H1 (cell line): ENCODE data around the gene SVOPL. TPM values are rescaled to one million over a fixed set of nuclear protein-coding genes. Genes with fewer than 3 reads are reported as not detected.

Experiments used
- CTCF ChIA-PET: fragments of 300-600 bp; sonication (Branson Sonifier 250); formaldehyde crosslinking; loops from one replicate; lab custom pipeline; 2021; ENCODE audit not compliant: partially characterized antibody; lab: Charles Lee
- POLR2A ChIA-PET: fragments of 300-600 bp; sonication (Branson Sonifier 250); formaldehyde crosslinking; loops from one replicate; lab custom pipeline; 2021; ENCODE audit warnings: inconsistent platforms; ENCODE audit not compliant: partially characterized antibody; lab: Charles Lee
- DNase-seq, 2 experiments: peaks; one replicate each; pipeline versions ENCODE4 v3.0.0 to v3.0.0-alpha.2; 2010 to 2022; ENCODE audit warnings: low spot score in 2 of 2, low read depth in 1 of 2, mixed read lengths in 1 of 2
- FAIRE-seq: peaks from 2 replicates; lab custom pipeline; 2011; peaks lifted over from hg19 to GRCh38; lab: Jason Lieb, UNC
- H2AFZ ChIP-seq: 2 replicates; pipeline ENCODE4 v1.8.1; 2012; ENCODE audit warnings: low read length, inconsistent platforms
- H2AK5ac ChIP-seq: 2 replicates; pipeline ENCODE4 v1.6.1; 2013; ENCODE audit warnings: low read depth, low read length
- H2BK120ac ChIP-seq: replicated peaks from 2 replicates; pipeline ENCODE3; 2013; ENCODE audit warnings: low read depth, low read length, inconsistent platforms
- H2BK12ac ChIP-seq: 2 replicates; pipeline ENCODE4 v1.6.1; 2013; ENCODE audit warnings: low read depth, low read length
- H2BK15ac ChIP-seq: 2 replicates; pipeline ENCODE4 v1.6.1; 2013; ENCODE audit warnings: low read length
- H2BK20ac ChIP-seq: 2 replicates; pipeline ENCODE4 v1.6.1; 2013; ENCODE audit warnings: low read length
- H2BK5ac ChIP-seq: 2 replicates; pipeline ENCODE4 v1.6.1; 2013; ENCODE audit warnings: low read depth, low read length
- H3K14ac ChIP-seq: 2 replicates; pipeline ENCODE4 v1.6.1; 2013; ENCODE audit warnings: inconsistent platforms; ENCODE audit not compliant: insufficient read length
- H3K18ac ChIP-seq: 2 replicates; pipeline ENCODE4 v1.6.1; 2013; ENCODE audit warnings: low read length; ENCODE audit errors: extremely low read depth
- H3K23ac ChIP-seq: 2 replicates; pipeline ENCODE4 v1.6.1; 2013; ENCODE audit warnings: inconsistent platforms; ENCODE audit not compliant: insufficient read length
- H3K23me2 ChIP-seq: 2 replicates; pipeline ENCODE4 v1.6.1; 2013; ENCODE audit warnings: low read depth, low read length
- H3K27ac ChIP-seq: 2 replicates; pipeline ENCODE4 v1.6.1; 2011; ENCODE audit warnings: low read depth, low read length, inconsistent platforms
- H3K27me3 ChIP-seq, 4 experiments: replicated peaks in 1 of 4; 1 replicate in 1 of 4; 2 replicates in 3 of 4; pipeline versions ENCODE4 v1.6.1 to v1.8.1; 2011 to 2013; ENCODE audit warnings: low read length in 3 of 4, mild to moderate bottlenecking in 3 of 4, inconsistent platforms in 2 of 4, mixed read lengths in 2 of 4, moderate library complexity in 1 of 4; ENCODE audit not compliant: control insufficient read depth in 3 of 4, insufficient read depth in 3 of 4; ENCODE audit errors: extremely low read depth in 1 of 4
- H3K36me3 ChIP-seq, 4 experiments: 2 replicates each; pipeline versions ENCODE4 v1.6.1 to v1.8.1; 2011 to 2013; ENCODE audit warnings: mild to moderate bottlenecking in 4 of 4, low read length in 3 of 4, moderate library complexity in 2 of 4, control low read depth in 1 of 4, inconsistent platforms in 1 of 4; ENCODE audit not compliant: insufficient read depth in 4 of 4, control insufficient read depth in 2 of 4
- H3K4ac ChIP-seq: replicated peaks from 2 replicates; pipeline ENCODE3; 2013; ENCODE audit warnings: low read length, low read depth, mixed read lengths, inconsistent platforms; ENCODE audit not compliant: insufficient read length
- H3K4me1 ChIP-seq, 4 experiments: replicated peaks in 1 of 4; 1 replicate in 1 of 4; 2 replicates in 3 of 4; pipeline versions ENCODE4 v1.6.1 to v1.8.1; 2011 to 2013; ENCODE audit warnings: low read length in 3 of 4, inconsistent platforms in 2 of 4, mixed read lengths in 1 of 4; ENCODE audit not compliant: insufficient read depth in 4 of 4, control insufficient read depth in 3 of 4
- H3K4me2 ChIP-seq, 2 experiments: 2 replicates each; pipeline versions ENCODE4 v1.6.1 to v1.8.1; 2011 to 2013; ENCODE audit warnings: low read depth in 2 of 2, low read length in 2 of 2, control low read depth in 1 of 2, inconsistent platforms in 1 of 2, mild to moderate bottlenecking in 1 of 2; ENCODE audit not compliant: insufficient read depth in 1 of 2
- H3K4me3 ChIP-seq, 4 experiments: fragments of 200-600, 300-600 bp in 1 of 4; sonication (generic), shearing (Covaris generic), sonication (Bioruptor Twin) in 1 of 4; 2 replicates each; pipeline versions ENCODE4 v1.5.1 to v1.8.1; 2011 to 2016; ENCODE audit warnings: low read length in 4 of 4, low read depth in 3 of 4, control low read depth in 2 of 4, inconsistent platforms in 2 of 4, mild to moderate bottlenecking in 2 of 4, mixed read lengths in 1 of 4, moderate library complexity in 1 of 4; ENCODE audit not compliant: insufficient read depth in 2 of 4; ENCODE audit errors: extremely low read depth in 1 of 4
- H3K56ac ChIP-seq: replicated peaks from 2 replicates; pipeline ENCODE3; 2013; ENCODE audit warnings: low read depth, mild to moderate bottlenecking, mixed read lengths, low read length, inconsistent platforms; ENCODE audit not compliant: insufficient read length
- H3K79me1 ChIP-seq: 2 replicates; pipeline ENCODE4 v1.6.1; 2013; ENCODE audit warnings: low read depth, low read length, control low read depth
- H3K79me2 ChIP-seq, 2 experiments: 2 replicates each; pipeline versions ENCODE4 v1.6.1 to v1.8.1; 2012 to 2013; ENCODE audit warnings: low read length in 2 of 2, mild to moderate bottlenecking in 2 of 2, inconsistent platforms in 1 of 2; ENCODE audit not compliant: insufficient read depth in 2 of 2, control insufficient read depth in 1 of 2
- H3K9ac ChIP-seq, 4 experiments: replicated peaks in 1 of 4; 1 replicate in 1 of 4; 2 replicates in 3 of 4; pipeline versions ENCODE4 v1.6.1 to v1.8.1; 2011 to 2013; ENCODE audit warnings: low read depth in 3 of 4, low read length in 3 of 4, control low read depth in 2 of 4, mild to moderate bottlenecking in 2 of 4, moderate library complexity in 2 of 4, inconsistent platforms in 1 of 4; ENCODE audit errors: extremely low read depth in 1 of 4
- H3K9me3 ChIP-seq, 2 experiments: 2 replicates each; pipeline versions ENCODE4 v1.6.1 to v1.8.1; 2012 to 2013; ENCODE audit warnings: mild to moderate bottlenecking in 2 of 2, moderate library complexity in 2 of 2, control low read depth in 1 of 2, inconsistent platforms in 1 of 2, low read depth in 1 of 2, low read length in 1 of 2, mixed read lengths in 1 of 2; ENCODE audit not compliant: insufficient read depth in 2 of 2
- H4K20me1 ChIP-seq, 2 experiments: replicated peaks in 1 of 2; 2 replicates each; pipeline versions ENCODE3 to v1.8.1; 2011 to 2013; ENCODE audit warnings: inconsistent platforms in 2 of 2, low read length in 2 of 2, mild to moderate bottlenecking in 1 of 2; ENCODE audit not compliant: insufficient read depth in 2 of 2, control insufficient read depth in 1 of 2
- H4K5ac ChIP-seq: 2 replicates; pipeline ENCODE4 v1.6.1; 2013; ENCODE audit warnings: low read length, low read depth, mixed read lengths, inconsistent platforms; ENCODE audit not compliant: insufficient read length
- H4K8ac ChIP-seq: 2 replicates; pipeline ENCODE4 v1.8.0; 2013; ENCODE audit warnings: mild to moderate bottlenecking, moderate library complexity, low read length, inconsistent platforms; ENCODE audit not compliant: insufficient read depth; ENCODE audit errors: extremely low read depth
- H4K91ac ChIP-seq: replicated peaks from 2 replicates; pipeline ENCODE3; 2013; ENCODE audit warnings: low read length, mixed read lengths, inconsistent platforms; ENCODE audit not compliant: insufficient read length
- BACH1 ChIP-seq: IDR thresholded peaks from 2 replicates; pipeline ENCODE4 v1.6.1; 2012; ENCODE audit warnings: low read length, improper control_type of control experiment
- CHD2 ChIP-seq: IDR thresholded peaks from 2 replicates; pipeline ENCODE4 v1.6.1; 2012; ENCODE audit warnings: low read length, improper control_type of control experiment
- CTCF ChIP-seq, 3 experiments: IDR thresholded peaks; 1 replicate in 2 of 3; 2 replicates in 1 of 3; pipeline versions ENCODE4 v1.5.1 to v1.6.1; 2011; ENCODE audit warnings: low read length in 3 of 3, mild to moderate bottlenecking in 3 of 3, inconsistent platforms in 2 of 3, low read depth in 1 of 3, moderate library complexity in 1 of 3; ENCODE audit not compliant: insufficient read depth in 1 of 3; ENCODE audit errors: control extremely low read depth in 1 of 3
- EP300 ChIP-seq, 2 experiments: IDR thresholded peaks; 1 replicate in 1 of 2; 2 replicates in 1 of 2; pipeline ENCODE4 v1.6.1; 2011 to 2012; ENCODE audit warnings: low read depth in 2 of 2, low read length in 2 of 2, mild to moderate bottlenecking in 2 of 2, borderline replicate concordance in 1 of 2, inconsistent platforms in 1 of 2, moderate library complexity in 1 of 2
- HDAC2 ChIP-seq, 2 experiments: fragments of 300-600 bp in 1 of 2; sonication (generic) in 1 of 2; IDR thresholded peaks; 2 replicates each; pipeline ENCODE4 v1.6.1; 2011 to 2012; ENCODE audit warnings: low read depth in 2 of 2, low read length in 2 of 2, mild to moderate bottlenecking in 2 of 2, moderate library complexity in 2 of 2, borderline replicate concordance in 1 of 2, inconsistent platforms in 1 of 2
- JUN ChIP-seq: IDR thresholded peaks from 2 replicates; pipeline ENCODE4 v1.6.1; 2011; ENCODE audit warnings: low read depth, mild to moderate bottlenecking, improper control_type of control experiment, low read length
- KDM1A ChIP-seq: fragments of 200-600, 300-600 bp; sonication (generic); IDR thresholded peaks from 2 replicates; pipeline ENCODE4 v1.7.1; 2016; ENCODE audit warnings: mild to moderate bottlenecking, low read length, borderline replicate concordance
- POLR2A ChIP-seq, 2 experiments: IDR thresholded peaks; 1 replicate in 1 of 2; 2 replicates in 1 of 2; pipeline ENCODE4 v1.6.1; 2011; ENCODE audit warnings: low read depth in 2 of 2, low read length in 2 of 2, mild to moderate bottlenecking in 2 of 2; ENCODE audit errors: control extremely low read depth in 1 of 2
- SIRT6 ChIP-seq: IDR thresholded peaks from one replicate; pipeline ENCODE4 v1.7.1; 2012; ENCODE audit warnings: low read length, inconsistent platforms
- SRF ChIP-seq: IDR thresholded peaks from 2 replicates; pipeline ENCODE4 v1.6.1; 2011; ENCODE audit warnings: mild to moderate bottlenecking, low read depth, low read length, moderate library complexity
- TCF12 ChIP-seq: IDR thresholded peaks from 2 replicates; pipeline ENCODE4 v1.6.1; 2011; ENCODE audit warnings: low read depth, mild to moderate bottlenecking, low read length
- YY1 ChIP-seq: IDR thresholded peaks from 2 replicates; pipeline ENCODE4 v1.6.1; 2011; ENCODE audit warnings: low read depth, mild to moderate bottlenecking, low read length
- WGBS, 2 experiments: shearing (Covaris generic) in 1 of 2; methylation state at CpG; one replicate each; pipeline versions ENCODE4 v1.1.6 to v1.1.7; 2013 to 2015; ENCODE audit warnings: low lambda C conversion rate in 2 of 2, mixed read lengths in 2 of 2, inconsistent platforms in 1 of 2, low coverage in 1 of 2, missing lambda C conversion rate in 1 of 2; ENCODE audit not compliant: insufficient replicate concordance in 2 of 2, insufficient coverage in 1 of 2, insufficient read length in 1 of 2; ENCODE audit errors: extremely low coverage in 1 of 2, missing lambda C conversion rate in 1 of 2; 5-methylcytosine and 5-hydroxymethylcytosine counted together
- polyA plus RNA-seq, 7 experiments: library from polyadenylated mRNA; depleted of rRNA in 3 of 7; stranded (reverse) in 5 of 7; unstranded in 2 of 7; fragments of >200 nt in 5 of 7; fragments of 200-250 nt in 2 of 7; gene quantifications; 1 replicate in 5 of 7; 2 replicates in 1 of 7; 4 replicates in 1 of 7; pipeline versions ENCODE4 v1.2.1 to v1.2.3, GENCODE V29; 2011 to 2013; ENCODE audit warnings: missing spikeins in 2 of 7, mixed read lengths in 2 of 7
- total RNA-seq: library from RNA; stranded (reverse); fragmentation: NEBNext Ultra II Directional; extraction: Animal tissue kit (Norgen Biotek cat#: 25700); gene quantifications from 2 replicates; pipeline ENCODE4 v1.2.1, GENCODE V29; 2021

SVOPL gene
- total and polyA plus RNA-seq, 2 of the 8 experiments (the other 6 are each of a cell fraction or from before 2014, with no cell fraction given), result 1.1 to 1.4 TPM

GRCh38 chr7:138705167-138705566, 4.0 kb upstream of the SVOPL start:
- no peak overlapping the region for H3K4me2 ChIP-seq
- H2BK12ac ChIP-seq, result no peak overlapping the region
- H3K9ac ChIP-seq, result no peak overlapping the region
- no peak overlapping the region for H2AK5ac ChIP-seq
- DNase-seq, result no peak
- no peaks in the 10 kb centered on the region for H3K27me3 ChIP-seq
- H3K18ac ChIP-seq, result no peak overlapping the region
- H3K9me3 ChIP-seq, result no peaks in the 10 kb centered on the region
- H3K56ac ChIP-seq, result no peak overlapping the region
- 93% methylated on average over 7 of the region's 7 CpGs; no CpG with 5 or more reads in 1 of the 2 experiments for WGBS, 2 experiments
- no peak overlapping the region for H4K91ac ChIP-seq
- H2AFZ ChIP-seq, result no peak overlapping the region
- CTCF ChIA-PET, result interaction anchor here (0.7 to 1.5 kb wide), 3 partner anchors 32 to 380 kb away, joined by 3 to 4 read pairs (median 4); no protein-coding TSS in a partner anchor
- no peaks in the 10 kb centered on the region for H3K23me2 ChIP-seq
- no peak overlapping the region for H2BK5ac ChIP-seq
- no peak for FAIRE-seq
- no peak overlapping the region for H3K23ac ChIP-seq
- H3K4ac ChIP-seq, result no peak overlapping the region
- H3K79me2 ChIP-seq, result no peaks in the 10 kb centered on the region
- no peak overlapping the region for H3K14ac ChIP-seq
- POLR2A ChIA-PET, result interaction anchor here (0.6 to 0.7 kb wide), 2 partner anchors 16 to 122 kb away, joined by 3 to 4 read pairs; no protein-coding TSS in a partner anchor
- TF ChIP-seq JUN (no peak), EP300 (IDR thresholded peaks at IDR 0.05; ENCODE audit: borderline replicate concordance in 1 of 2, low read depth in 2 of 2, low read length in 2 of 2) (no peak), POLR2A (IDR thresholded peaks at IDR 0.05; ENCODE audit: control extremely low read depth in 1 of 2, low read depth in 2 of 2, low read length in 2 of 2) (no peak), CHD2 (no peak), KDM1A (no peak), CTCF (IDR thresholded peaks at IDR 0.05; ENCODE audit: control extremely low read depth in 1 of 3, insufficient read depth in 1 of 3, low read depth in 1 of 3, low read length in 3 of 3) (no peak), TCF12 (no peak), SIRT6 (no peak), YY1 (no peak), HDAC2 (IDR thresholded peaks at IDR 0.05; ENCODE audit: borderline replicate concordance in 1 of 2, low read depth in 2 of 2, low read length in 2 of 2) (no peak), BACH1 (no peak), SRF (no peak)
- TF ChIP-seq, all 59 proteins: peak for 0
- H3K4me1 ChIP-seq, result no peaks in the 10 kb centered on the region
- no peaks in the 10 kb centered on the region for H4K20me1 ChIP-seq
- no peak overlapping the region for H2BK15ac ChIP-seq
- H3K27ac ChIP-seq, result no peak overlapping the region
- H3K4me3 ChIP-seq, result no peak overlapping the region
- H4K8ac ChIP-seq, result no peak overlapping the region
- H2BK20ac ChIP-seq, result no peak overlapping the region
- no peaks in the 10 kb centered on the region for H3K36me3 ChIP-seq
- no peak overlapping the region for H4K5ac ChIP-seq
- H3K79me1 ChIP-seq, result no peaks in the 10 kb centered on the region
- no peak overlapping the region for H2BK120ac ChIP-seq
